Stimulated activated CD8-positive, alpha-beta memory T cell treated with anti-CD3 and anti-CD28 coated beads, Interleukin-7, amount 100 ng/mL, for 24 hours (primary cell): ENCODE measurements around the gene GSE1.

Experiments
- DNase-seq: peaks from one replicate; pipeline ENCODE4 v3.0.0-alpha.2; 2020; ENCODE audit warnings: low read depth

GSE1 gene

GRCh38 chr16:85678821-85679220 is 65.7 kb downstream of the GSE1 start:
- no peak for DNase-seq

GRCh38 chr16:85679870-85680269 is 66.7 kb downstream of the GSE1 start:
- no peak for DNase-seq

- DNase-seq, result no peak
Measured at GRCh38 chr16:85680352-85680944, 67.3 kb downstream of the GSE1 start.

GRCh38 chr16:85681255-85681654 is 68.1 kb downstream of the GSE1 start:
- no peak for DNase-seq

- no peak for DNase-seq
Measured at GRCh38 chr16:85682516-85682915, 69.4 kb downstream of the GSE1 start.

- no peak for DNase-seq
Measured at GRCh38 chr16:85683363-85683762, 70.2 kb downstream of the GSE1 start.

- no peak for DNase-seq
Measured at GRCh38 chr16:85685251-85685650, 72.1 kb downstream of the GSE1 start.

GRCh38 chr16:85686912-85687591 is 73.9 kb downstream of the GSE1 start:
- no peak for DNase-seq

- no peak for DNase-seq
Measured at GRCh38 chr16:85687651-85688471, 74.7 kb downstream of the GSE1 start.

- DNase-seq, result peak; percentile 75
Measured at GRCh38 chr16:85688586-85689284, 75.6 kb downstream of the GSE1 start, which contains the start of gene GINS2. Gene GINS2, minus strand, starts transcription at chr16:85688954. Its CDS starts 56 bp downstream, at chr16:85688898.

GRCh38 chr16:85689285-85689949 is 76.3 kb downstream of the GSE1 start:
- no peak for DNase-seq

GRCh38 chr16:85689950-85690320 is 76.8 kb downstream of the GSE1 start:
- no peak for DNase-seq

GRCh38 chr16:85690469-85691064 is 77.4 kb downstream of the GSE1 start:
- no peak for DNase-seq

- DNase-seq, result no peak
Measured at GRCh38 chr16:85695196-85696128, 82.3 kb downstream of the GSE1 start.

- no peak for DNase-seq
Measured at GRCh38 chr16:85696781-85697180, 83.7 kb downstream of the GSE1 start.

- DNase-seq, result no peak
Measured at GRCh38 chr16:85697431-85697830, 84.3 kb downstream of the GSE1 start.

- DNase-seq, result no peak
Measured at GRCh38 chr16:85698459-85698891, 85.4 kb downstream of the GSE1 start.

- DNase-seq, result no peak
Measured at GRCh38 chr16:85698935-85699558, 85.9 kb downstream of the GSE1 start.

GRCh38 chr16:85699628-85700027 is 86.5 kb downstream of the GSE1 start:
- DNase-seq, result no peak

GRCh38 chr16:85704011-85704410 is 90.9 kb downstream of the GSE1 start:
- DNase-seq, result no peak
